HG03571 (cell line): ENCODE data around the gene KIF15.
"Not testable (repeated sequence)": the region's sequence is repeated elsewhere in the genome, so short reads cannot be mapped to it uniquely, and the experiment has no call there.

Experiments used
- ATAC-seq: cut with Tn5 transposase; IDR thresholded peaks from one replicate; pipeline ENCODE4 v1.9.1; 2021; ENCODE audit not compliant: unreplicated experiment

Gene KIF15

DNA sequence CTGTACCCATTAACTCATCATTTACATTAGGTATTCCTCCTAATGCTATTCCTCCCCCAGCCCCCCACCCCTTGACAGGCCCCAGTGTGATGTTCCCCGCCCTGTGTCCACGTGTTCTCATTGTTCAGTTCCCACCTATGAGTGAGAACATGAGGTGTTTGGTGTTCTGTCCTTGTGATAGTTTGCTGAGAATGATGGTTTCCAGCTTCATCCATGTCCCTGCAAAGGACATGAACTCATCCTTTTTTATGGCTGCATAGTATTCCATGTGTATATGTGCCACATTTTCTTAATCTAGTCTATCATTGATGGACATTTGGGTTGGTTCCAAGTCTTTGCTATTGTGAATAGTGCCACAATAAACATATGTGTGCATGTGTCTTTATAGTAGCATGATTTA is 54.7 kb downstream of the KIF15 start:
- not testable (repeated sequence) for ATAC-seq

DNA sequence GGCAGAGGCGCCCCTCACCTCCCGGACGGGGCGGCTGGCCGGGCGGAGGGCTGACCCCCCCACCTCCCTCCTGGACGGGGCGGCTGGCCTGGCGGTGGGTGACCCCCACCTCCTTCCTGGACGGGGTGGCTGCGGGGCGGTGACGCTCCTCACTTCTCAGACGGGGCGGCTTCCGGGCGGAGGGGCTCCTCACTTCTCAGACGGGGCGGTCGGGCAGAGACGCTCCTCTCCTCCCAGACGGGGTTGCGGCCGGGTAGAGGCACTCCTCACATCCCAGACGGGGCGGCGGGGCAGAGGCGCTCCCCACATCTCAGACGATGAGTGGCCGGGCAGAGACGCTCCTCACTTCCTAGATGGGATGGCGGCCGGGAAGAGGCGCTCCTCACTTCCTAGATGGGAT is 59.6 kb downstream of the KIF15 start:
- ATAC-seq, result not testable (repeated sequence)

DNA sequence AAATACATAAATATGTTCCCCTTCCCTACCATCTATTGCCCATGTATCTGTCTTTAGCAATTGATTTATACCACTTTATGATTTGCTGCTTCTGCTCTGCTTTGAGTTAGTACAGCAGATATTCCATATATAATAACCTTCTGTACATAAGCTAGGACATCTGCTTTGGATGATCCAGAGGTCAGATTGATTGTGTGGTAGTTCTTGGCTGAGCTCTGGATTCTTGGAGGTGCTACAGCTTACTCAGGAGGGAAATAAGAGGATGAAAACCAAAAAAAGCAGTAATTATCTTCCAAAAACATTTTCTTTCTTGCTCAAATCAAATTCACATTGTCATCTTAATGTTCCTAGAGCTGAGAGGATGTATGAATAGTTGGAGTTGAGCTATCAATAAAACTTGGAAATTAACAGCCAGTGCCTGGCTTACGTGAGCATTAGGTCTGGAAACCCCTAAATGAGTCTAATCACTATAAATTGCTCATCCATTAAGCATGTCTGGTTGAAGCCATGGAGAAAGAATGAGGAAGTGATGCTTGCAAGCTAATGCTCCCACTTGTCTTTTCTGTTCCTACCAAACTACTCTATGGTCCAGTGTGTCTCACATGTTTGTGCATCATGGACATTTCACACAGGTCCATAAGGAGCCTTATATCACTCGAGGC is 63.8 kb downstream of the KIF15 start:
- ATAC-seq, result no peak

DNA sequence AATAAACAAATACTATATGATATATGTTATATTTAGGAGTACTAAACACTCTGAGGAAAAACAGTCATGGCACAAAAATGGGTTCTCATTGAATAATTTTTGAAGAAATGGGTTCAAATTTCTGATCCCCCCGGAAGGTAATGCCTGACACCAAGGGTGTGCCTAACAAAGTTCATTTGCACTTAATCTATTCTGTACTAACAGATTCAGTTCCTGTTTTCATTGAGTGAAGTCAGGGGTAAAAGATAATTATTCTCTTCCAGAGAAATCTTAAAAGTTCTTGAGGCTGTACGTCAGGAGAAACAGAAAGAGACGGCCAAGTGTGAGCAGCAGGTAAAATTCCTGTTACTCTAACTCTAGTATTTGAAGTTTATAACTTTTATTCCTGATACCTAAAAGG is 65.6 kb downstream of the KIF15 start:
- ATAC-seq, result no peak

DNA sequence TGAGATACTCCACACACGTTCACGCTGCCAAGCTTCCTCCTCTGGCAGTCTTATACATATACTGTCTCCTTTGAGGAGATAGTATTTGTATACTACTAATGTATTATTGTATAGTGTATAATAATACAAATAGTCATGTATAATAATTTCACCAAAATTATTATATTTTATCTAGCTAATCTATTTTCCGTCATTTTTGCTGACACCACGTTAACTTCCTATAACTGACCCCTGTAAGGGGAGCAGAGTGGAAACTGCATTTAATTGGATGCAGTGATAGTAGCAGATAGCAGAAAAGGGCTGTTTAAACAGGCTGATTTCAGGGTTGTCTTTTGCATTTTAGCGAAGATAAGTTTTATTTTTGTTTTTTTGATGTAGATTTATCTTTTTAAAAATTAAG is 69.6 kb downstream of the KIF15 start:
- no peak for ATAC-seq

DNA sequence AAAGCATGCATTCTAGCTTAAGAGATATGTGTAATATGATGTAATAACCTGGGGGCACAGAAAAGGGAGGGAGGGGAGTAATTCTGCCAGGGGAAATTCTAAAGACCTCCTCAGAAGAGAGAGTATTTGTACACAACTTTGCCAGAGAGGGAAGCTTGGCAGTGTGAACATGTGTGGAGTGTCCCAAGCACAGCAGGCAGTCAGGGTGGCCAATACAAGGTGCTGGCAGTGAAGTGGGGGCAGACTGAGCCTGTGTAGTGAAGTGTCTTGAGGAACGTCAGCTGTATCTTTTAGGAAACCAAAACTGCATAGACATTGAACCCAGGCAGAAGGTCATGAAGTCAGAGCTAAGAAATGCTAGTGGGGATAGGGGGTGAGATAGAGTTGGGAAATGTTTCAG is 70.4 kb downstream of the KIF15 start:
- no peak for ATAC-seq

DNA sequence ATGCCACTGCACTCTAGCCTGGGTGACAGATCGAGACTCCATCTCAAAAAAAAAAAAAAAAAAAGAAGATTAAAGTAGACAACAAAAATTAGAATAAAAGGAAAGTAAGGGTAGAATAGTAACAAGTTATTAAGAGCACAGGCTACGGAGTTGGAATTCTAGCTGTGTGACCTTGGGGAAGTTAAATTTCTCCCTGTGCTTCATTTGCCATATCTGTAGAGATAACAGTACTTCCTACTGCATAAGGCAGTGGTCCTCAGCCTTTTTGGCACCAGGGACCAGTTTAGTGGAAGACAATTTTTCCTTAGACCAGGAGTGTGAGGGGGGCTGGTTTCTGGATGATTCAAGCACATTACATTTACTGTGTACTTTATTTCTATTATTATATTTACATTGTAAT is 71.4 kb downstream of the KIF15 start:
- ATAC-seq, result no peak

DNA sequence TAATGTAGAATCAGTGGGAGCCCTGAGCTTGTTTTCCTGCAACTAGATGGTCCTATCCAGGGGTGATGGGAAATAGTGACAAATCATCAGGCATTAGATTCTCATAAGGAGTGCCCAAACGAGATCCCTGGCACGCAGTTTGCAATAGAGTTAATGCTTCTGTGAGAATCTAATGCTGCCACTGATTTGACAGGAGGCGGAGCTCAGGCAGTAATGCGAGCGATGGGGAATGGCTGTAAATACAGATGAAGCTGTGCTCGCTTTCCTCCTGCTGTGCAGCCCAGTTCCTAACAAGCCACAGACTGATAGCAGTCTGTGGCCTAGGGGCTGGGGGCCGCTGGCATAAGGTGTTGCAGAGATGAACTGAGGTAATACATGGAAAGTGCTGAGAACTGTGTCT is 71.8 kb downstream of the KIF15 start:
- ATAC-seq, result no peak

DNA sequence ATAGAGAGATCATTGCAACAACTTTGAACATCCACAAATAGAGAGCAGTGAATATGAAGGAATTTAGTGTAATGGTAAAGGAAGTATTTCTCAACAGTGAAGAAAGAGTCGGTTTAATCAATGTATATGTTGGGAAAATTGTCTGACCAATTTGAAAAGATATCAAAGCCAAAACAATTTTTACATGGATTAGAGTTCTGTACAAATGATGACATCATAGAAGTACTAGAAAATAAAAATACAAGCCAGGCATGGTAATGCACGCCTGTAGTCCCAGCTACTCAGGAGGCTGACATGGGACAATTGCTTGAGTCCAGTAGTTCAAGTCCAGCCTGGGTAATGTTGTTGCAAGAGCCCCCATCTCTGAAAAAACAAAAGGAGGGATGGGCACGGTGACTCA is 74.1 kb downstream of the KIF15 start:
- no peak for ATAC-seq

DNA sequence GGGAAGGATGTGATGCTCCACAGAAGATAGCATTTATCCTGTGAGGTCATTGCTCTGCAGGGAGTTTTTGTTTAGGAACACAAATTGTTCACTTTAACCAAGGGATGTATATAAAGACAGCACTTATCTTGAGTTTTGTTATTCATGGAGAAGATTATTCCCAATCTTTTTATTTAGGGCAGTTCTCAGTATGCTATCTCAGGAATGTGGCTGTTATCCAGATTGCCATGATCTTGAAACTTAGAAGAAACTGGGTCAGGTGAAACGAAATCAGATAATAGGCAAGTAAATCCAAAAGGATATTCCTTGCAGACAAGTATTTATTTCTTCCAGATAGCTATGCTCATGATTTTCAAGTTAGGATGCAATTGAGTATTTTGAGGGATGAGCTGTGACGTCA is 80.8 kb downstream of the KIF15 start:
- no peak for ATAC-seq

DNA sequence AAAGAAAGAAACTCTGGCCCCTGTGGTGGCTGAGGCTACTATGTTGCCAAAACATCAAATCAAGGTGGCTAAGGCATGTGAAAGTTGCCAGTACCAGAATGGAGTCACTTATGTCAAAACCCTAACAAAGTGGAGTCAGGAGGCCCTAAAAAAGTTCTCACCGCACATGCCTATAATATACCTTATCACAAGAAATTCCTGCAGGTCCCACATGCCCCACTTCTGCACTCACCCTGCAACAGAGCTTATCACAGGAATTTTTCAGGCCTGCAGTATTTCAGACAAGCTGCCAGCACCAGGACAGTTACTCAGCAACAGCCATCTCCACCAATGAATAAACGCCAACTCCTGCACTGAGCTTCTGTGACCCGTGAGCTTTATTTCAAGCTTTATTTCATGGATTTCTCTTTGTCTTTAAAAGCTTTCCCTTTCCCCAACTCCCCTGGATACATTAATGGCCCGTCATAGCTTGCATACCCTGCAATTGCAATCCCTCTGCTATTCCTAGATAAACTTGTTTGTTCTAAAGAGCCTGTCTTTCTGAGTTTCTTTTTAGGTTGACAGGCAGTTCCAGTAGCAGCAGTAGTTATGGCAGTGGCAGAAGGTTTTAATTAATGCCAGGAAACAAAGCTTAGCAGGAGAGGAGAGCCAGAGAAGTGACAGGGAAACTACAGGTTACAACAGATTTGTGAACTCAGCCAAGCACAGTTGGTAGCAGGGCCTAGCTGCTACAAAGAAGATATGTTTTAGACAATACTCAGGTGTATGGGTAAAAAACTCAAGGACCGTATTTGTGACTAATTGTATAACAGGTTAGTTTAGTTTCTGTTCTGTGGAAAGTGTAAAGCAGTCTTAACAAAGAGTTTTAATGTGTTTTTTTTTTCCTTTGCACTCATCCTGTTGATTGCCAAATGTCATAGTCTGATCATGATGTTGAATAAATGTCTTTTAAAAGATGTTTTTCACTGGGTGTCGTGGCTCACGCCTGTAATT is 84.2 kb downstream of the KIF15 start:
- ATAC-seq, result no peak

DNA sequence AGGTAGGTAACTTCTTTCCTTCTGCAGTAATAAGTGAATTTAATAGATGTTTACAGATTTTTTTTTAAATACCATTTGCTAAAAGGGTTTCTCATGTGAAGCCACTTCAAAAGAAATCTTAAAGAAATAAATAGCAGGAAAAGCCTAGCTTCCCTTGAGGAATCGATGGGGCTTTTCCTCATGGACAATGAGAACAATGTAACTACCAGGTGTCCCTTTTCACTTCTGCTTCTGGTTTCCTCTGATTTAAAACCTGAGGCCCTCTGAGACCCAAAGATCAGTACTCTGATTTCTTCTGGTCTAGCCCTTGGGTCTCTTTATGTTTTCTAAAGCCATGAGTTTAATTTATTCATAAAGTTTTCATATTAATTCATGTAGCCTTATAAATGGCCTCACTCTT is 87.0 kb downstream of the KIF15 start:
- no peak for ATAC-seq

DNA sequence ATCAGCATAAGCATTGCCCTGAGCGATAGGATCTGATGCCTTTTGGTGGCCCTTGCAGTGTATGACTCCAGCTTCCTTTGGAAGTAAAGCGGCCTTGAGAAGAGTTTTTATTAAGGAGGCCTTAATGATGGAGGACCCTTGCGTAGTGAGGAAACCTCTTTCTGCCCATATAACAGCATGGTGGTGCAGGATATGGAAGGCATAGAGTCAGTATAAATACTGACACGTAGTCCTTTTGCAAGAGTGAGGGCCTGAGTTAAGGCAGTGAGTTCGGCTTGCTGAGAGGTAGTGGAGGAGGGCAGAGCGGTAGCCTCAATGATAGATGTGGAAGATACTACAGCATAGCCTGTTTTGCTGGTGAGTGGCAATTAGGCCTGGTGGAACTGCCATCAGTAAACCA is 95.1 kb downstream of the KIF15 start:
- ATAC-seq, result not testable (repeated sequence)

DNA sequence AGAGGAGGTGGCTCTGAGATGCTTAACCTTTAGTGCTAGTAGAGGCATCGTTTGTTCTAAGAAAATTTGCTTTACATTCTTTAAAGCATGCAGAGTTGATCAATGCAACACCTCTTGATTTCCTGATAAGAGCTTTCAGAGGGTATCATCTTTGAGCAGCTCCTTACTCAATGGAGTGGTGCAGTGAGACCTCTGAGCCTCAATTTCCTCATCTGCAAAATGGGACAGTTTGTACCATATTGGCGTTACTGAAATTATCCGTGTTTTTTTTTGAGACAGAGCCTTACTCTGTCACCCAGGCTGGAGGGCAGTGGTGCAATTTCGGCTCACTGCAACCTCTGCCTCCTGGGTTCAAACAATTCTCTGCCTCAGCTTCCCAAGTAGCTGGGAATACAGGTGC is 98.5 kb downstream of the KIF15 start:
- no peak for ATAC-seq

DNA sequence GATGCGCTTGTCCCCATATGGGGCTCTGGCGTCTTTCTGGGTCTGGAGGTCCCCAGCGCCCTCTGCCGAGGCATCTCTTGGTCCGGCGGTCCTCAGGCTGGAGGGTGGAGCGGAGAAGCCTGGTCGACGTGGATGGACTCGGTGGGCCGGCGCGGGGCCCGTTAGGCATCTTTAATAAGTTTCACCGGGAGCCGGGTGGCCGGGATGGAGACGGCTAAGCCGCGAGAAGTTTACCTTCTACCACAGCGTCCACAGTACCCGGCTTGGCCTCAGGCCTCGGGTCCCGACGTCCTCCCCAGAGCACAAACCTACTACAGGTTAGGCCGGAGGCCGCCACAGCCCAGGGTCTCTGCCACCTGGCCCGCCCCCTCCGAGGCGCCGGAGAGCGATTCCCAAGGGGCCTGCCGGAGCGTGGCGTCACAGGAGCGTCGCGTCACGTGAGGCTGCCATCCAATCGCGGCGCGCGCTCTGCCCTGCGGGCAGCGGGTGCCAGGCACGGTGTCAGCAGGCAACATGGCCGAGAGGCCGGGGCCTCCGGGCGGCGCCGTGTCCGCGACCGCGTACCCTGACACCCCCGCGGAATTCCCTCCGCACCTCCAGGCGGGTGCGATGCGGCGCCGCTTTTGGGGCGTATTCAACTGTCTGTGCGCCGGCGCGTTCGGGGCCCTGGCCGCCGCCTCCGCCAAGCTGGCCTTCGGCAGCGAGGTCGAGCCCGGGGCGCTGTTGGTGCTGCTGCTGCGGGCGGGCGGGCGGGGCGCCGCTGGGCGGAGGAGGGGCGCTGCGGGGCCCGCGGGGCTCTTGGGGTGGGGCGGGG is 100.0 kb downstream of the KIF15 start, which contains the start of gene TMEM42:
Gene TMEM42, plus strand, starts transcription at position 501 of the 814 bp plus-strand sequence. Its CDS starts 13 bp downstream, at position 514.
- peak; percentile 91 for ATAC-seq

DNA sequence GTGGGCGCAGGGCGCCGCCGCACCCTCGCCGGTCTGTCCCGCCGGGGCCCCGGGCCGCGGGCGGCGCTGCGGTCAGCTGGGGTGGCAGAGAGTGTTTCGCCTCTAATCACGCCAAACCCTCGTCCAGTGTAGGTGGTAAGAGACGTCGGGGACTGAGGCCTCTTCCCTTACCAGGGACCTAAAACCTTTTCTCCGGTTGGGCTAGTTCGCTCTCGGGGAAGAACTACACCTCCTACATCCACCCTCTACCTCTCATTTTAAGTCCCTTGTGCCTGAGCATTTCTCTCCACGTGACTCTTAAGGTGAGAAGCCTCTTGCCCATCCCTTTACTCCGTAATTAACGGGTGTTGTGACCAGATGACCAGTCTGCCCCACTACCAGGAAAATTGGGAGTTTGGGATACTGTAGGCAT is 100.6 kb downstream of the KIF15 start:
- ATAC-seq, result peak; percentile 34

DNA sequence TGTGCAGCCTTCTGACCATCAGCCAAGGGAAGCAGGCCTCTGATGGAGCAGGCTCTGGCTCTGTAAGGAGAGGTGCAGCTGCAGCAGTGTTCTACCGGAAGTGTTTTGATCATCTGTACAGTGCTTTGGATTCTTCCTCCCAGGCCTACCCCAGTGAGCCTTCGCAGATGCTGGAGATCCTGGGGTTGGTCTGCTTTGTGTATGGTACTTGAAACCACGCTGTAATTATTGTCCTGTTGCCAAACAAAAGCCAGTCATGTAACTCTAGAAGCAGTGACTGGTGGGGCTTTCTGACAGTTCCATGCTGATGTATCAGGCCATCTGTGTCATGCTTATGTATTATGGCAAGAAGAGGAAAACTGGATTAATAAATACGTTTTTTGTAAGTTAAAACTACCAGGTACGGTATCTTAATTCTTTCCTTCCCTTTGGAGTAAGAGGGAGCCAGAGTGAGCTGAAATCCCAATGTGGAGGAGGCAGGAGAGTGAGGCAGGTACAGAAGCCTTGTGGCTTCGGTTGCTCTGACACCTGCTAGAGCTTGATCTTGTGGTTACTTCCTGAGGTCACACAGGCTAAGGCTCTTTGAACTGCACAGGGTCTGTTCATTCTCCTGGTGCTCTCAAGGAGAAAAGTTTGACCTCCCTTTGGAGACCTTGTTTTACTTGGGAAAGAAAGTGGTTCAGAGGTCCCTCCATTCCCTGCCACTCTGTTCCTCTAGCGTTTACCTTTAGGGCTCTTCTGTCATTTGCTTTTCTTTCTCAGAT is 103.9 kb downstream of the KIF15 start:
- ATAC-seq, result no peak

DNA sequence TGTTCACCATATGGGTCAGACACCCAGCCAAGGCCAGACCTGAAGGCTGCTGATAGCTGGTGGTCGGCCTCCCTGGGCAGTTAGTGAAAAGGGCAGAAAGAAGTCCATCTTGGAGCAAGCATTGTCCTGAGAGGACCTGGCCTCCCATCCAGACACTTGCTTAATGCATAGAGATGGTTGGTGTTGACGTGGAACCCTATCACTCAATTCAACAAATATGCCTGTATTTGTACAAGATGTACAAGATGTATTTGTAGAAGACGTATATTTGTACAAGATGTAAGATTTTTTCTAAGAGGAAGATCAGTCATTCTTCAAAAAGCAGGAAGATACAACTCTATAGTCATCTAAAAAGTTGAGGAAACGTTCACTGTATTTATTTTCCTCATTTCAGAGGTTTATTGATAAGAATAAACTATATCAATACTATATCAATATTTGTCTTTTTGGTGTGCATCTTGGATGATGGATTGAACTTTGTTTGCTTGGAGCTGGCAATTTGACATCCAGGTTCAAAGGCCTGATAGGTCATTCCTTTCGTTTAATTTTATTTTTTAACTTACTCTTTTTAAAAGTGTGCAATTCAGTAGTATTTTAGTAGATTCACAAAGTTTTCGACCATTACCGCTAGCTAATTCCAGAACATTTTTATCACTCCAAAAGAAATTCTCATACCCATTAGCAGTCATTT is 106.0 kb downstream of the KIF15 start:
- no peak for ATAC-seq

DNA sequence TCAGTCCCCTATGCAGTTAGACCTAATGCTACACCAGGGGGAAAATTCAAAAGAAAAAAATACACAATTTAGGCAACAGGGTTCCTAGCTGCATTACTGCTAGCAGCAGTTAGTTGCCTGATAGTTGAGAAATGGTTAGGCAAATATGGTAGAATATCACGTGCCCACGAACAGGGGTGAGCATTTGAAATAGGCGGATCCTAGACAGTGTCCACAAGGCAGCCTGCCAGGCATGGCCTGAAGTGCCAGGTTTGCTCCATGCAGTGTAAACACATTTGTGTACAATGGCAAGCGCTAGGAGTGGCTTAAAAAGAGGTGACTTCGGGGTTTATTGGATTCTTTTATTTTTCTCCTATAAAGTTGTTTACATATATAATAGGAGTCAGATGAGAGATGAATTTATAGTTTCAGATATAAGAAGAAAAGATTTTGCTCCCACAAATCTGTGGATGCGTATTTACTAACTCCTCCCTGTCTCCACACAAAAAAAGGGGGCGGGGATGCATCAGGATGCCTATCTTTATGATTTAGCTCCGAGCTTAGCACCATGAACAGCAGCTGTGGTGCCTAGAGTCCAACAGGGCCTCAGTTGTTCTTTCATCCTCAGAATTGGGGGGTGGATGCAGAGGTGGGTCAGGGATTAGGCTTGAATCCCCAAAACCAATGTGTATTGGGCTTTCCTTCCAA is 108.9 kb downstream of the KIF15 start:
- no peak for ATAC-seq
